Left colon (tissue), 2 donors: ENCODE data around the gene MKLN1. TPM values are rescaled to one million over a fixed set of nuclear protein-coding genes. Genes with fewer than 3 reads are reported as not detected.
"Not testable (repeated sequence)": the region's sequence is repeated elsewhere in the genome, so short reads cannot be mapped to it uniquely, and the experiment has no call there.

Source experiments
- ATAC-seq: fragments of 200-7000 bp; cut with Tn5 transposase; one replicate; pipeline ENCODE4 v1.9.1; 2020; ENCODE audit warnings: mild to moderate bottlenecking, moderate library complexity
- DNase-seq, 2 donors: peaks; one replicate each; pipeline ENCODE4 v3.0.0-alpha.2; 2020
- intact Hi-C, 2 donors: fragments of 100-400 bp; cut with DNase I in 1 of 2; cut with micrococcal nuclease in 1 of 2; formaldehyde crosslinking; loops; one replicate each; pipeline versions ENCODE4 v1.11.2 to v1.14.0; 2022; cut with DNase I, micrococcal nuclease
- total RNA-seq, 2 donors: library from RNA; stranded (reverse); fragmentation: NEBNext Ultra II Directional; extraction: Animal tissue kit (Norgen Biotek cat#: 25700); gene quantifications; one replicate each; pipeline ENCODE4 v1.2.1, GENCODE V29; 2021
- donor health status: DM: no; HTN: no; CAD: no.
- donor health status: DM: yes; HTN: yes; CAD: no.

The MKLN1 gene
- total RNA-seq, 2 donors from 2014 or later, result 38.7 to 57.7 TPM

DNA sequence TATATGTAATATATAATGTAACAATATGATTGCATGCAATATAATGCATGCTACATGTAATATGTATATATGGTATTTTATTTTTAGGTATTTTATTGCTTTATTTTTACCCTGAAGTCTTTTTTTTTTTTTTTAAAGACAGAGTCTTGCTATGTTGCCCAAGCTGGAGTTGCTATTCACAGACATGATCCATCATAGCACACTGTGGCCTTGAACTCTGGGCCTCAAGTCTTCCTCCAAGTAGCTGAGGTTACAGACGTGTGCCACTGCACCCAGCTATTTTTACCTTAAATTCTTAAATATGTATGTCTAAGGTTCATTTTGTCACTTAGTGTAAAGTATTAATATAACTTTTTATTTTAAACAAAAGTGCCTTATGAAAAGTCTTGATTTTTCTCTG, 47.1 kb downstream of the MKLN1 start:
- intact Hi-C loops, result no loop called here
- ATAC-seq (no peak), DNase-seq (no peak)

DNA sequence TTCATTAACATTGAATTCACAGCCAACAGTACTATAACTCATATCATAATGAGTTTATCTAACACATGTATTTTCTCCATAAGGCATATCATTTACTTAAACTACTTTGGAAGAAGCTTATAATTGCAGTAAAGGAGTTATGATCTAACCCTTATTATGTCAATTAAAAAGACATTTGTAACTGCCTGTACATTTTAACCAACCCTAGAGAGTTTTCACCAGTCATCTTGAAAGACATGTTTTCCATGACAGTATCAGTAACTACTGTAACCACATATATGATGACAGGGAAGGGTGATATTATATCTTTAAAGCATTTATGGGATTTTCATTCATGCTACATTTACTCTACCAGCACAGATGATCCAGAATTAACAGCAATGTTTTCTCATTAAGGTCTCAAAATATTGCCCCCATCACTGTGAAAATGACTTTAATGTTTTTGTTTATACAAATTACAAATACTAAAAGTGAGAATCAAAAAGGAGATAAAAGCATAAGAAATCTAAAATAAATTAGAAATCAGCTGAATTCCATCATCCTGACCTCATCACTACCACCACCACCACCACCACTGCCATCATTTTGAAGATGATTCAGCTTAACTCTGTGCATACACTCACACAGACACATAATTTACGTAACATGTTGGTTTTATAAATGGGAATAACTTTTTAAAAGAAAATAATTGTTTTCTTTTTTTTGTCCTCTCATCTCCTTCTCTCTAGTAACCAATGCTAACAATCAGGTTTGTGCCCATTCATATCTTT, 53.6 kb downstream of the MKLN1 start:
- DNase-seq (no peak), ATAC-seq (no peak)
- intact Hi-C loops, result no loop called here

DNA sequence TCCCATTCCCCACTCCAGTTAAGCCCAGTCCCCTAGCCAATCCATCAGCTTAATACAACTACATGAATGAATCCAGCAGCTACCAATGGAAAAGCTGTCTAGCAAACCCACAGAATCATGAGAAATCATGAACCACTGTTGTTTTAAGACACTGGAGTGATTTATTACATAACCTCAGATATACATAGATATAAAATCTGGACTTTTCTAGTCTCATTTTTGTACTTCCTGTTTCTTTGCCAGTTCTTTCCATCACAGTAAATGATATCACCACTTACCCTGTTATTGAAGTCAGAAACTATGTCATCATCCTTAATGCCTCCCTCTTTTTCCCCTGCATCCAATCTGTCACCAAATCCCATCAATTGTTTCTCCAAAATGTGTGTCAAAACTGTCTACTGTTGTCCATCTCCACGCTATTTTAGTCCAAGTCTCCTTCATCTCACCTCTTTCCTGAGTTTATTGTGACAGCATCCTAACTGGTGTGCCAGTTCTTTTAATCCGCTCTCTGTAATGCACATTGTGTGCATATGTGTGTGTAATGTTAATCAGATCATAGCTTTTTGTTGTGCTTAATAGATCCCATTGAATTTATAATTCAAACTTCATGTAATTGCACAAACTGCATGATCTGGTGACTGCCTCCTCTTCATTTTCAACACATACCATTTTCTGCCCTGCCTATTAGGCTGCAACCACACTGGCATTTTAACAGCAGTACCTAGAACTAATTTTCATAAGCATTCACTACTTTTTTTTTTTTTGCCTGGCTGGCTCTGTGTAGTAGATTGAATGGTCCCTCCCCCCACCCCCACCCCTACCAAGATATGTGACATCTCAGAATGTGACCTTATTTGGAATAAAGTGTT, 56.0 kb downstream of the MKLN1 start:
- DNase-seq (no peak), ATAC-seq (no peak)
- intact Hi-C loops, result no loop called here

DNA sequence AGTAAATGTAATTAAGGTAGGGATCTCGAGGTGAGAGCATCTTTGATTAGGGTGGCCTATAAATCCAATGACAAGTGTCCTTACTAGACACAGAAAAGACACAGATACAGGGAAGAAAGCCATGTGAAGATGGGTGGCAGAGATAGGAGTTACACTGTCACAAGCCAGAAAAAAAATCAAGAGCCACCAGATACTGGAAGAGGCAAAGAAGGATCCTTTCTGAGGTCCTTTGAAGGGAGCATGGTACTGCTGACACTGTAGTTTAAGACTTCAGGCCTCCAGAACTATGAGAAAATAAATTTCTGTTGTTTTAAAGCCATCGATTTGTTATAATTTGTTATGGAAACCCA, 56.6 kb downstream of the MKLN1 start:
- ATAC-seq (no peak), DNase-seq (no peak)
- intact Hi-C loops, result no loop called here

DNA sequence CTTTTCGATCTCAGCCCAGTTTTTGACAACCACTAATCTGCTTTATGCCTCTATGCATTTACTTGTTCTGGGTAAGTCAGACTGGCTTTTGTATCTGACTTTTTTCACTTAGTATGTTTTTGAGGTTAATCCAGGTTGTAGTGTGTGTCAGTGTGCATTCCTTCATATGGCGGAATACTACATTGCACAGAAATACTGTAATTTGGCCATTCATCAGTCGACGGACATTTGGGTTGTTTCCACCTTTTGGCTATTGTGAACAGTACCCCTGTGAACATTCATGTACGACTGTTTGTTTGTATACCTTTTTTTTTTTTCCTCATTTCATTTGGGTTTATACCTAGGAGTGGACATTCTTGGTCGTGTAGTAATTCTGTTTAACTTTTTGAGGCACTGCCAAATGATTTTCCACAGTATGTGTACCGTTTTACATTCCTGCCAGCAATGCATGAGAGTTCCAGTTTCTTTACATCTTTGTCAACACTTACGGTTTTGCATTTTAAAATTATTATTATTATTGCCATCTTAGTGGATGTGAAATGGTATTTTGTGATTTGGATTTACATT, 57.4 kb downstream of the MKLN1 start:
- DNase-seq (no peak), ATAC-seq (no peak)
- intact Hi-C loops, result no loop called here

DNA sequence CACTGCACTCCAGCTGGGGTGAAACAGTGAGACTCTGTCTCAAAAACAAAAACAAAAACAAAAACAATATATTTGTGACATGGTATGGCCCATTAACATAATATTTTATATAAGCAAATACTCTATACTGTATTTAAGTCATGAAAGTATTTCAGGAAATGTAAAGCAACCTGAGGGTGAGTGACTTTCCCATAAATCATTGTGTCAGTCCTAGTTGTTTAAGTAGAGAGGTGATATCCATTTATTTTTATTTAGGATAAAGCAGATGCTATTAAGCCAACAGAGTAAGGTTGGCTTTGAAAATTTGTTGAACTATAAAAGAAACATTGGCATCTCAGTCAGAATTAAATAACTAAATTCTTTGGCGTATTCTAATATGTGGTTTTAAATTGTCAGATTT, 60.5 kb downstream of the MKLN1 start:
- intact Hi-C loops, result no loop called here
- ATAC-seq, result no peak
- no peak for DNase-seq

DNA sequence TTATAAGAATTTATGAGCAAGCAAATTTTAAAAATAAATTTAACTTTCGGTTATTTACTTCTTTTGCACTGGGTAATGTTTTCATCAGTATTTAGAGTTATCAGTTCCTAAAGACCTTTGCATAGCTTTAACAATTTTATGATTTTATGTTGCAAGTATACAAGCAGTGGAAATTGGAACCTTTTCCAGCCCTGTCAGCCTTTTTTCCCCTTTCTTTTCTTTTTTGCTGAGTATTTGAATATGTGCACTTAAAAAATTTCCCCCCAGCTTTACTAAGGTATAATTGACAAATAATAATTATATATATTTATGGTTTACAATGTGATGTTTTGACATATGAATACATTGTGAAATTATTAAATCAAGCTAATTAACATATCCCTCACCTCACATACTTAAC, 62.6 kb downstream of the MKLN1 start:
- no peak for DNase-seq
- no peak for ATAC-seq
- intact Hi-C loops, result no loop called here

DNA sequence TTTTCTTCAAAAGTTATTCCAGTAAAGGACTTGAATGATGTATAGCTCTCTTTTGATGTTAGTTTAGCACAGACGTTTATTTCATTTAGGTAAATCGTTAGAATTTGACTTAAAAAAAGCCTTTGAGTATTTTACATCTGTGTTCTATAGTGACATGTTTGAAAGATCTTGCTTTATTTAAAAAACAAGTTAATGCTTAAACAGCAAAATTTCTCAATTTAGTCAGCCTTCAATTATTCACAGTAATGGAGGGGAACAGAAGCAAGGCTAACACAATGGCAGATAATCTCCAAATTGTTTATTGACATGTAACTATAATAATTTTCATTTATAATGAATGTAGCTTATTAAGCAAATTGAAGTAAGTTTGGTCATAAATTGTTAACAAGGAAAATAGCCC, 63.5 kb downstream of the MKLN1 start:
- no peak for ATAC-seq
- intact Hi-C loops, result no loop called here

DNA sequence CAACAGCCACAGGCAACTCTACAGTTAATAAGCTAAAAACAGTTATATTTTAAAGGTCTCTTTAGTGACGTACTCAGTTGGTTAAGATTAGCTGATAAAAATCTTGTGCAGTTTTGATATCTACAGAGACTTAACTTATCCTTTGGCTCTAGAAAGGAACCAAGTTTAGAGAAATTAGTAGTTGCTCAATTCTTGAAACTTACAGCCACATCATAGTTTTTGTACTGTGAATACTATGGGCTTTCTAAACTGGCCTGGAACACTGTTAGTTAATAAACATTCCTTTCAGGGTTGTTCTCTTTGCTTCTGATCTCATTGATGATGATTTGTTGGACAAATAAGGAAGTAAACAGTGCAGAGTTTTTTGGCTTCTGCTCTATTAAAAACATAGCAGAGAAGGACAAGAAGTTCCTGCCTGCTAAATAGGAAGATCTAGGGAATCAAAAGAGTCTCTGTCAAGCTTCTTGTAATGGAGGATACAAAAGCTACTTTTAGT, 73.1 kb downstream of the MKLN1 start:
- peak; percentile 65 for ATAC-seq
- intact Hi-C loops, result no loop called here
- DNase-seq, result no peak

More for the DNA sequence above, 63.5 kb downstream of the MKLN1 start:
- DNase-seq, result no peak

DNA sequence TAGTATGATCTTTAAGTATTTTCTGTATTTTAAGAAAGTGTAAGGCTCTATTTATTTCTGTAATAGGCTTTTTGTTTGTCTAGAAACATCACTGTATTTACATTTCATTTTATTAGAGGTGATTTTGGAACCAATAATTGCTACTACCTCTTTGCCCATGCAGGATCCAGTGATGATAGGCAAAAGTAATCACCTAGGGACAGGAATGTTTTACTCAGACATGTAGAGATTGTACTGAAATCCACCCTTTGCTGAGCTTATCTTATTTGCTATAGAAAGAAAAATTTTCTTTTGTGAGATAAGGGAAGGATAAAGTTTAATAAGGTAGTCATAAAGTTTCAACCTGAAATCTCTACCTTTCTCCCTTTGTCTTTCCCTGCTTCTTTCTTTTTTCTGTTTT, 73.5 kb downstream of the MKLN1 start:
- ATAC-seq (peak; percentile 80), DNase-seq (no peak)
- intact Hi-C loops, result no loop called here

DNA sequence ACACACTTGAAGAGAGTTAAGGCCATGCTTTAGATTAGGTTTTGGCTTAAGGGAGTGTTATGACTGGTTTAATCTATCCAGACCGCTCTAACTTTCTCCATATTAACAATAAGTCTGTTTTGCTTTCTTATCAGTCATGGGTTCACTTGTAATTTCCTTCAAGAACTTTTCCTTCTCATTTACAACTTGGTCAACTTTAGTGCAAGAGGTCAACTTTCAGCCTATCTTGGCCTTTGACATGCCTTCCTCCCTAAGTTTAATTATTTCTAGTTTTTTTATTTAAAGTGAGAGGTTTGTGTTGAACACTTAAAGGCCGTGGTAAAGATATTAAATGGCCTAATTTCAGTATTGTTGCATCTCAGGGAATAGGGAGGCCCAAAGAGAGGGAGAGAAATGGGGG, 75.6 kb downstream of the MKLN1 start:
- ATAC-seq (no peak), DNase-seq (no peak)
- intact Hi-C loops, result no loop called here

DNA sequence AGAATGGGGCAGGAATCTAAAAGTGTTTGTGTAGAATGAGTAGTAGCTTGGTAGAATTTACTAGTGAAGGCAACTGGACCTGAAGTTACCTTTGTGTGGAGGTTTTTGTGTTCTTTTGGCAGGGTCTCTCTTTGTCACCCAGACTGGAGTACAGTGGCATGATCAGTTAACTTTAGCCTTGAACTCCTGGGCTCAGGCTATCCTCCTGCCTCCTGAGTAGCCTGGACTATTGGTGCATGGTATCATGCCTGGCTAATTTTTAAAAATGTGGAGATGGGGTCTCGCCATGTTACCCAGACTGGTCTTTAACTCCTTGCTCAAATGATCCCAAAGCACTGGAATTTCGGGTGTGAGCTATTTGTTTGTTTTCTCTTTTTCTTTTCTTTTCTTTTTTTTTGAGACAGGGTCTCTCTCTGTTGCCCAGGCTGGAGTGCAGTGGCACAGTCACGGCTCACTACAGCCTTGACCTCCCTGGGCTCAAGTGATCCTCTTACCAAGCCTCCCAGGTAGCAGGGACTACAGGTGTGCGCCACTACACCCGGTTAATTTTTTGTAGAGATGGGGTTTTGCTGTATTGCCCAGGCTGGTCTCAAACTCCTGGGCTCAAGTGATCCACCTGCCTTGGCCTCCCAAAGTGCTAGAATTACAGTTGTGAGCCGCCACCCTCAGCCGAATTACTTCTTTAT, 76.7 kb downstream of the MKLN1 start:
- DNase-seq (no peak), ATAC-seq (no peak)
- intact Hi-C loops, result no loop called here

DNA sequence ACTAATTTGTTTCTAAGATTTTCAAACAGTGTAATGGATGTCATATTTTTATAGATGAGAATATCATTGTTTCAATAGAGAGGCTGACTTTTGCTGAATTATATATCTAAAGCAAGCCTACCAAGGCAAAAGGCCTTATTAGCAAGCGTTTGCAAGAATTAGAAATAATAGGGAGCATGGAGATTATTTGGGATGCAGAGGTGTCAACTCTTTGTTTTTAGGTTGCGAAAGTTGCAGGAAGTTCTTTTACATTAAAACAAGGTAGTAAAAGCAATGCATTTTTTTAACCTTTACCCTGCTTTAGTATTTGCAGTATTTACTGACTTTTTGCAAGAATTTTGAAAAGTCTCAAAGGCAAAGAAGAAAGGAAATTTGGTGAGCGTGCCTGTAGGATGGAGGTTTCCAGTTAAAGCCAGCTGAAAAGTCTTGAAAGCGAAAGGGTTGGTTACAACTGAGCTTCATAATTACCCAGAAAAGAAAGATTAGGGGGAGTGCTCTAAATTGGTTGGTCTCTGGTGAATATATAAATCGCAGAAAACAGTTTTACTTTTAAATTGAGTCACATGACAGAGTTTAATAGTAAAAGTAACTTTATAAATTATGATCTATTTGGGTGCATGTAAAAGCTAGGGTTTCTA, 81.6 kb downstream of the MKLN1 start:
- no peak for ATAC-seq
- no peak for DNase-seq
- intact Hi-C loops, result no loop called here

DNA sequence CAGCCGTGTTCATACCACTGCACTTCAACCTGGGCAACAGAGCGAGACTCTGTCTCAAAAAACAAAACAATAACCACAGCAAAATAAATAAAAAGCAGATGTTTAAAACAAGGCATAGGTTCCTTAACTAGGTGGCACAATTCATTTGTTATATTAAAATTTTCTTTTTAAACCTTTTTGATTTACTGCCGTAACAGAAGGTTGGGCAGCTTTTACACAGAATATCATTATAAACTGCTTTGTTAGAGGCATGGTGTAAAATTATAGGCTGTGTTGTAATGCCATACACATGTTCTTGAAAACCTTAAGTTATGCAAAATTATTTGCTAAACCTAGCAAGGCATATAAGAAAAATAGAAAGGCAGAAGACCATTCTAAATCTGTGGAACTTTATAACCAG, 84.4 kb downstream of the MKLN1 start:
- intact Hi-C loops, result no loop called here
- DNase-seq (no peak), ATAC-seq (no peak)

DNA sequence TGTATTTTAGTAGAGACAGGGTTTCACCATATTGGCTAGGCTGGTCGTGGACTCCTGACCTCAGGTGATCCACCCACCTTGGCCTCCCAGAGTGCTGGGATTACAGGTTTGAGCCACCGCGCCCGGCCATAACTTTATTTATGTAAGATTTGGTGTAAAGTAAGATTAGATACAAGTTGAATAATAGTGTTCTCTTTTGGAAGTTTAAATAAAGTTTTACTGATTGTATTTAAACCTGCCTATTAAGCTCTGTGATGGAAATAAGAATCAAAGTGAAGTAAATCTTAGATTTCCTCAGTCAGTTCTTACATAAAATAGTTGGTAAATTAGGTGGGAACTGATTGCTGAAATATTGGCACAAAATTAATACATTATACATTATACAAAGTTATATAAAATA, 86.0 kb downstream of the MKLN1 start:
- DNase-seq (no peak), ATAC-seq (no peak)
- intact Hi-C loops, result no loop called here

DNA sequence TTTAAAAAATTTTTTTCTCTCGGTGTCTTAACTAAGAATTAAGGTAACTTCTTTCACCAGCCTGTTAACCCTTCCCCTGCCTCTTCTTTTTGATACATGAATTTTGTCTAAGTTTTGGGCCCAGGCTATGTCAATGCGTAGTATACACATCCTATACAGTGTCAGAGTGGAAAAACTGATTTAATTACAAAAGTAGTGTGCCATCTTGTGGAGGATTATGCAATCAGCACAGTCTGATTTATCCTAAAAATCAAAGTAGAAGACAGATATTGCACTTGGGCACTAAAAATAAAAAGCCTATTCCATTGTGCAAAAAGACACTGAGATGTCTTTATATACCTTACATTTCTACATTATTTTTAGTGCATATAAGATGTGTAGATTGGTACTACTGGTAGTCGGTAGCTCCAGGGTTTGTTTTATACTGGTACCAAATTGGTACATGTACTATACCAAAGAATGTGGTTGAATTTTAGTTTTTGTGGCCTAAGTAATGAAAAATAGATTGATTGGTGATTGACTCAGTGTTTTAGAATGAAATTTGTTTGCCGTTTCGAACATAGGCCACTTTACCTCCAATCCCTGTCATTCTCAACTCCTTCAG, 96.6 kb downstream of the MKLN1 start:
- ATAC-seq, result peak; percentile 73
- DNase-seq, result no peak
- intact Hi-C loops, result loop anchor here in 1 of 2 donors (10.0 kb wide), 2 partner anchors 320 to 350 kb away; no protein-coding TSS in a partner anchor

DNA sequence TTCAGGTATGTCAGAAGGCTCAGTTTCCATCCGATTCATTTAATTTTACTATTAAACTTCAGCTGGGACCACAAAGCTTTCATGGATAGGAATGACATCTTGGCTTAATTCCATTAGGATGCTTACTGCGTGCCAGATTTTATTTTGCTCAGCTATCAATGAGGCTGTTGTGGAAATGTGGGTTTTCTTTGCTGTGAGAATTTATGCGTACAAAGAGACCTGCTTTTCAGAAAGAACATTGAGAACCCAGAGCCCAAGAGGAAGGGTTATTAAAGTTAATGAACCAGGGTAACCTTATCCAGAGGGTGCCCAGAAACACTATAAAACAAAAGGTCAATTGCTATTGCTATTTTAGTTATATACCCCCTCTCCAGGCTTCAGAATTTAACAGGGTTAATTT, 98.3 kb downstream of the MKLN1 start:
- DNase-seq (no peak), ATAC-seq (no peak)

DNA sequence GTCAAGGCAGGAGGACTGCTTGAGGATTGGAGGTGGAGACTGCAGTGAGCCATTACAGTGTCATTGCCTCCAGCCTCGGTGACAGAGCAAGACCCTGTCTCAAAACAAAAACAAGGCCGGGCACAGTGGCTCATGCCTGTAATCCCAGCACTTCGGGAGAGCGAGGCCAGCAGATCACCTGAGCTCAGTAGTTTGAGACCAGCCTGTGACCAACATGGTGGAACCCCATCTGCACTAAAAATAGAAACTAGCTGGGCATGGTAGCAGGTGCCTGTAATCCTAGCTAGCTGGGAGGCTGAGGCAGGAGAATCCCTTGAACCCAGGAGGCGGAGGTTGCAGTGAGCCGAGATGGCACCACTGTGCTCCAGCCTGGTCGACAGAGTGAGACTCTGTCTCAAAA, 103.2 kb downstream of the MKLN1 start:
- ATAC-seq, intact Hi-C loops, DNase-seq: not testable (repeated sequence)

More for the DNA sequence above, 98.3 kb downstream of the MKLN1 start:
- intact Hi-C loops, result loop anchor here in 1 of 2 donors (10.0 kb wide), 2 partner anchors 321 to 351 kb away; no protein-coding TSS in a partner anchor
